ENCODE data around the gene SPTB.

The SPTB gene

GRCh38 chr14:64811676-64812075 lies 68.0 kb downstream of the SPTB start:
- no peak for ATAC-seq (ENCODE audit: insufficient read depth, low read depth)
- H3K27me3 ChIP-seq (ENCODE audit: insufficient read depth, low read length, poor library complexity): peaks cover 22% of the 10 kb centered on the region
- DNase-seq: no peak

GRCh38 chr14:64808449-64808848 lies 71.3 kb downstream of the SPTB start:
- TF ChIP-seq CTCF (IDR thresholded peaks at IDR 0.05; ENCODE audit: borderline replicate concordance, extremely low read depth, low read length, poor library complexity, severe bottlenecking) (no peak), EZH2 (IDR thresholded peaks at IDR 0.05; ENCODE audit: borderline replicate concordance, low read depth, low read length, severe bottlenecking) (no peak)

More at GRCh38 chr14:64811676-64812075, 68.0 kb downstream of the SPTB start:
- H3K27ac ChIP-seq (ENCODE audit: low read length): no peak overlapping the region
- H2AFZ ChIP-seq (ENCODE audit: low read depth, low read length): no peak overlapping the region
- H3K4me3 ChIP-seq (ENCODE audit: low read depth in 1 of 2, low read length in 2 of 2): no peak overlapping the region
- H3K79me2 ChIP-seq (ENCODE audit: insufficient read depth, low read length): no peaks in the 10 kb centered on the region
- H3K9ac ChIP-seq (ENCODE audit: low read depth, low read length): no peak overlapping the region
- H3K4me2 ChIP-seq (ENCODE audit: insufficient read depth, low read length): no peak overlapping the region
- TF ChIP-seq EZH2 (IDR thresholded peaks at IDR 0.05; ENCODE audit: borderline replicate concordance, low read depth, low read length, severe bottlenecking) (no peak), CTCF (IDR thresholded peaks at IDR 0.05; ENCODE audit: borderline replicate concordance, extremely low read depth, low read length, poor library complexity, severe bottlenecking) (no peak)
- H4K20me1 ChIP-seq (ENCODE audit: insufficient read depth, low read length): no peaks in the 10 kb centered on the region; the same call in 1 of the 2 replicates
- no peaks in the 10 kb centered on the region for H3K36me3 ChIP-seq (ENCODE audit: insufficient read depth, low read length)
- H3K9me3 ChIP-seq (ENCODE audit: insufficient read depth, low read length, severe bottlenecking): no peaks in the 10 kb centered on the region
- no peaks in the 10 kb centered on the region for H3K4me1 ChIP-seq (ENCODE audit: insufficient read depth, low read length)

GRCh38 chr14:64807551-64807950 lies 72.2 kb downstream of the SPTB start:
- H3K27ac ChIP-seq (ENCODE audit: low read length): no peak overlapping the region
- ATAC-seq (ENCODE audit: insufficient read depth, low read depth): no peak

More at GRCh38 chr14:64808449-64808848, 71.3 kb downstream of the SPTB start:
- DNase-seq (no peak), ATAC-seq (ENCODE audit: insufficient read depth, low read depth) (no peak)
- Histone ChIP-seq H3K36me3 (ENCODE audit: insufficient read depth, low read length) (no peaks in the 10 kb centered on the region), H2AFZ (ENCODE audit: low read depth, low read length) (no peak overlapping the region), H3K27me3 (ENCODE audit: insufficient read depth, low read length, poor library complexity) (peaks cover 10% of the 10 kb centered on the region), H3K27ac (ENCODE audit: low read length) (no peak overlapping the region), H3K79me2 (ENCODE audit: insufficient read depth, low read length) (no peaks in the 10 kb centered on the region), H3K9ac (ENCODE audit: low read depth, low read length) (no peak overlapping the region), H3K4me1 (ENCODE audit: insufficient read depth, low read length) (no peaks in the 10 kb centered on the region), H3K9me3 (ENCODE audit: insufficient read depth, low read length, severe bottlenecking) (no peaks in the 10 kb centered on the region), H3K4me3 (ENCODE audit: low read depth in 1 of 2, low read length in 2 of 2) (no peak overlapping the region), H4K20me1 (ENCODE audit: insufficient read depth, low read length) (no peaks in the 10 kb centered on the region), H3K4me2 (ENCODE audit: insufficient read depth, low read length) (no peak overlapping the region)

More at GRCh38 chr14:64807551-64807950, 72.2 kb downstream of the SPTB start:
- Histone ChIP-seq H3K9me3 (ENCODE audit: insufficient read depth, low read length, severe bottlenecking) (no peaks in the 10 kb centered on the region), H3K4me3 (ENCODE audit: low read depth in 1 of 2, low read length in 2 of 2) (no peak overlapping the region), H3K4me1 (ENCODE audit: insufficient read depth, low read length) (no peaks in the 10 kb centered on the region), H3K9ac (ENCODE audit: low read depth, low read length) (no peak overlapping the region), H3K79me2 (ENCODE audit: insufficient read depth, low read length) (no peaks in the 10 kb centered on the region), H2AFZ (ENCODE audit: low read depth, low read length) (no peak overlapping the region), H4K20me1 (ENCODE audit: insufficient read depth, low read length) (no peaks in the 10 kb centered on the region), H3K36me3 (ENCODE audit: insufficient read depth, low read length) (no peaks in the 10 kb centered on the region), H3K27me3 (ENCODE audit: insufficient read depth, low read length, poor library complexity) (peaks cover 9% of the 10 kb centered on the region), H3K4me2 (ENCODE audit: insufficient read depth, low read length) (no peak overlapping the region)
- no peak for TF ChIP-seq EZH2 (IDR thresholded peaks at IDR 0.05; ENCODE audit: borderline replicate concordance, low read depth, low read length, severe bottlenecking)
- no peak for TF ChIP-seq CTCF (IDR thresholded peaks at IDR 0.05; ENCODE audit: borderline replicate concordance, extremely low read depth, low read length, poor library complexity, severe bottlenecking)
- DNase-seq: no peak

All from DND-41 (cell line).